Endometrium (tissue), 2 donors: Measurements from ENCODE around the gene ANKRD29.
"Not testable (repeated sequence)": the region's sequence is repeated elsewhere in the genome, so short reads cannot be mapped to it uniquely, and the experiment has no call there.

ENCODE experiments used
- FAIRE-seq: peaks from 2 replicates; lab custom pipeline; 2012; peaks lifted over from hg19 to GRCh38; lab: Jason Lieb, UNC
- donor health status: control.
- donor health status: control.

Gene ANKRD29

DNA sequence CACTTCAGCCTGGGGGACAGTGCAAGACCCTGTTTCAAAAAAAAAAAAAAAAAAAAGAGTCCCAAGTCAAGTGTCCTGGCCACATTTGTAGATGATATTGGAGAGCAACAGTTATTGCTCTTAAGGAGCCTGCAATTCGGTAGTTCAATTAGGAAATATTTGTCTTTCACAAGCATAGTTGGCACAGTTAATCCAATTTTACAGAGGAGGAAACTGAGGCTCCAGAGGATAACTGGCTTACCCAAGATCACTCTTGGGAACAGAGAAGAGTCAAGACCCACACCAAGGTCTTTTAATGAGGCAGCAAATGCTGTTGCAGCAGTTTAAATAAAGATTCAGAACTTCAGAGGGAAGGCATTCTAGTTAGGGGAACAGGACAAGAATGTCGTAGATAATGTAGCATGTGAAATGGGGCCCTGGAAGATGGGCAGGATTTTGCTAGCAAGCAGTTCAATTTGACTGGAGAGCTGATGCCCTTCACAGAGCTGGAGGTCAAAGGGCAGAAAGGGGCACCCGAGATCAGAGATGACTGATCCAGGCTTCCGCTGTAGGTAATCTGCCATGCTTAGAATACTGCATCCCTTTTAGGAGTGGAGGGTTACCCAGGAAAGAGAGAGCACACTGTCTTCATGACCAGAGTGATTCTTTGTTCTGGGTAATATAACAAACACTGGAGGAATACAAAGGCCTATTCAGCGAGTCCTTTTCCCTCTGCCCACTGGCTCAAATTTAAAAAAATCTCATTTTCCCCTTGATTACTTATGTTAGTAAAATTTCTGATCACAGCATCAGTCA lies 79.4 kb downstream of the ANKRD29 start:
- no peak for FAIRE-seq

DNA sequence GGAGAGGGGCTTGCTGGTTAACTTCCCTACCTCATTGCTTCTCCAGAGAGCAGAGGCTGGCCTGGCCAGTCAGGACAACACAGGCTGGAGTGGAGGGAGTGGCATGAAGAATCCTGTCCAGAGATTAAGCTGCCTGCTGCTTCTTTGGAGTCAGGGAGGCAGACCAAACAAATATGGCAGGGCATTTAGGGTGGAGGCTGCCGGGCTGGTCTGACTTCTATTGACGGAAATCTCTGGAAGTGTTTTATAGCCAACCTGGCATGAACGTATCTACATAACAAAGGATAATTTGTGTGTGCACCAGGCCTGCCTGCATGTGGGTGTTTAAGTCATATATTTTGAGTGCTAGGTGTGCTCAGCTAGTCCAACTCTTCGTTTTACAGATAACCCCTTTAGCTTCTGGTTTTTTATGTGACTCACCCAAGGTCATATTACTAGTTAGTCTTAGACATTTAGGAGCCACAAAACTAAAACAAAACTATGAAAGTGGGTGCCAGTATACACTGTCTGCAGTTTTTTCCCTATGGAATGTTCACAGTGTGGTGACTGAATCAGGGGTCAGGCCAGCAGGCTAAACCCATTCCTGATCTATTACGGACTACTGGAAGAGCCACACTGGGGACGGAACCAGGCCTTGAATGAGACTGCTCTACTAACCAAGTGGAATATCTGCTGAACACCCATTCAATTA lies 81.9 kb downstream of the ANKRD29 start:
- no peak for FAIRE-seq

GRCh38 chr18:23578891-23579653 lies 83.6 kb downstream of the ANKRD29 start:
- FAIRE-seq = no peak

- FAIRE-seq = no peak
These were observed 84.5 kb downstream of the ANKRD29 start for GRCh38 chr18:23578067-23578701.

GRCh38 chr18:23577521-23577920 lies 85.2 kb downstream of the ANKRD29 start:
- not testable (repeated sequence) for FAIRE-seq

GRCh38 chr18:23575309-23575651 lies 87.4 kb downstream of the ANKRD29 start:
- no peak for FAIRE-seq

DNA sequence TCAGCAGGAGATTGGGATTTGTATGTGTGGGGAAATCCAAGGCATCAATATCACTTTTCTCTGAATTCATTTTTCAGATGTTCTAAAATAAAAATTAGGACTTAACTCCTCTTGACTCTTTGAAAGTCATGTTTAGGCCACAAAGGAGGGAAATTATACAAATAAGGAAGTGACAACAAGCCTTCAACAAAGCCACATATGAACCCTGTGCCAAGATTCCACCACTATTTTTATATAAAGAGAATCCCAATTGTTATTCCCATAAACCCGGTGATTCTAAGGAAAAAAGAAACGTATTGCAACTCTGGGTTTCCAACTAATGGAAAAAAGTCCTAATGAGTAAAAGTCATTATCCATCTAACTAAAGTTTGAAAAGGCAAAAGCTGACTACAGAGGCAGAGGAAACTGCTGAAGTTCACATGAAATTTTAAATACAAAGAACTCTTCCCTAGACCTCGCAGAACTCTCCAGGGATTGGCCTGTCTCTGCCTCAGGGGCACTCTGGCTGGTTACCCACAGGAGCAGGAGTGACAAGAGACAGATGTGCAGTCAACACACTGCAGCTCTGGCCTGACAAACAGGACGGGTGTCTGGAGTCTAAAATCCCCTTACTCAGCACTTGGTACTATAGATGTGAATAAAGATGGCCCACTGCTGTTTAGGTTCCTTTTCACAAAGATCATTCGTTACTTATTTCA lies 88.0 kb downstream of the ANKRD29 start:
- no peak for FAIRE-seq

GRCh38 chr18:23573626-23574431 lies 88.9 kb downstream of the ANKRD29 start:
- FAIRE-seq = no peak

DNA sequence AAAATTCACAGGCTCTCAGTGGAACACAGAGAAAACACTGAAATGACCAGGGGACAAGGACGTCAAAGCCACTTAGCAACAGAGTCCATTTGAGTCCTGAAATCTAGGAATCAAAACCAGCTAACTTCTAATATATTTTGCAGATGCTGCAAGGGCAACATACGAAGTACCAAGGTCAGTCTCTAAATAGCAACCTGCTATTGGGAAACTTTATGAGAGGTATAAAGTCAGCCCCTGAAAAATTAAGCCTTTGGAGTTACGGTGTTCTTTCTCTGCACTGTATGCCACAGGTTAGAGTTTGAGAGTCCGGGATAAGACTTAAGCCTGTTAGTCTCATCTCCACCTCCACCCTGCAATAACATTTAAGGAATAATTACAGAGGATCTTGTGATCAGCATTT lies 89.7 kb downstream of the ANKRD29 start:
- no peak for FAIRE-seq

- no peak for FAIRE-seq
These were observed 90.1 kb downstream of the ANKRD29 start for GRCh38 chr18:23572570-23572969.

GRCh38 chr18:23572012-23572411 lies 90.7 kb downstream of the ANKRD29 start:
- FAIRE-seq = no peak

DNA sequence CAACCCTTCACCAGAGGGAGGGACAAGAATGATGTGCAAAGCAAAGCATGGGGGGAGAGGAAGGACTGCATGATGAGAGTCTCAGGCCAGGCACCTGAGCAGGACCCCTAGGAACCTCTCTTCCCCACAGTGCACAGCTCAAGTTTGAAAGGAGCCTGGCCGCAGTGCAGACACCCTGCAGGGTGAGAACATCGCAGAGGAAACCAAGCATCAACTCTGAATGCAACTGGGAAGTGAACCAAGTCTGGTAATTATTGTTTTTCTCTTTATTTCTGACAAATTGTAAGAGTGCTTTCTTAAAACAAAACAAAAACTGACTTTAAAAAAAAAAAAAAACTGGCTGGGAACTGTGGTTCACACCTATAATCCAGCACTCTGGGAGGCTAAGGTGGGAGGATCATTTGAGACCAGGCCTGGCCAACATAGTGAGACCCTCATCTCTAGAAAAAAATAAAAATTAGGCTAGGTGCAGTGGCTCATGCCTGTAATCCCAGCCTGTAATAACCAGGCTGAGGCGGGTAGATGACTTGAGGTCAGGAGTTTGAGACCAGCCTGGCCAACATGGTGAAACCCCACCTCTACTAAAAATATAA lies 91.7 kb downstream of the ANKRD29 start:
- FAIRE-seq = no peak

GRCh38 chr18:23569299-23570063 lies 93.2 kb downstream of the ANKRD29 start:
- FAIRE-seq = no peak

- no peak for FAIRE-seq
These were observed 94.2 kb downstream of the ANKRD29 start for GRCh38 chr18:23568281-23569138.

DNA sequence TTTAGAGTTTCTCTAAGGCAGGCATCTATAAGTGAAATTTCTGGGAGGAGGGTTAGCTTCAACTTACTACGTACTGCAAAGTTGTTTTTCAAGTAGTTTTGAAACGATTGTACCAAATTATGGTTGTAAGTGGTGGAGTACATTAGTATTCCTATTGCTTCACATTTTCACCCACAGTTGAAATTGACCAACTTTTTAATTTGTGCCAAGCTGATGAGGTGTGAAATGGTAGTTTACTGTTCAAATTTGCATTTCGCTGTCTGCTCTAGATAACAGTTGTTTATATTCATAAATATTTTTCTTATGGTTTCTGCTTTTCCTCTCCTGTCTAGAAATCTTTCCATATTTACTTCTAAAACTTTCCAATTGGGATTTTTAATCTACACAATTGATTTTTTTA lies 95.0 kb downstream of the ANKRD29 start:
- FAIRE-seq = no peak

DNA sequence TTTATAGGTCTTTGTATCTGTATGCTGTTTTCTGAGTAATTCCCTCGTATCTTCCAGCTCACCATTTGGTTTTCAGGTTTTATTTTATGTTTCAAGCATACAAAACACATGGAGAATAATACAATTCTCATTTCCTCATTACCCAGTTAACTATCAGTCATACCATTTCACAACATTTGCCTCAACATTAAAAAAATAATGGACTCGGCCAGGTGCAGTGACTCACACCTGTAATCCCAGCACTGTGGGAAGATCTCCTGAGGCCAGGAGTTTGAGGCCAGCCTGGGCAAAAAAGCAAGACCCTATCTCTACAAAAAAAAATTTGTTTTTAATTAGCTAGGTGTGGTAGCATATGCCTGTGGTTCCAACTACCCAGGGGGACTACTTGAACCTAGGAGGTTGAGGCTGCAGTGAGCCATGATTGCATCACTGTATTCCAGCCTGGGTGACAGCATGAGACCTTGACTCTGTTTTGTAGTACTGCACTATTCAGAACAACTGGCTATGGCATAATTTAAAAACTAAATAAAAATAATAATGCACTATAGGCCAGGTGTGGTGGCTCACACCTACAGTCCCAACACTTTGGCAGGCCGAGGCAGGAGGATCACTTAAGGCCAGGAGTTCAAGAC lies 96.7 kb downstream of the ANKRD29 start:
- FAIRE-seq = no peak

GRCh38 chr18:23563377-23564043 lies 99.2 kb downstream of the ANKRD29 start:
- no peak for FAIRE-seq

GRCh38 chr18:23560186-23560585 lies 102.5 kb downstream of the ANKRD29 start:
- no peak for FAIRE-seq
